Keratinocyte (primary cell): ENCODE results near the gene C2CD3. TPM values are rescaled to one million over a fixed set of nuclear protein-coding genes. Genes with fewer than 3 reads are reported as not detected.

Experiments used
- DNase-seq: peaks from one replicate; pipeline ENCODE4 v3.0.0-alpha.2; 2011; ENCODE audit warnings: low read depth, missing footprints, low spot score
- FAIRE-seq: peaks from 2 replicates; lab custom pipeline; 2011; peaks lifted over from hg19 to GRCh38; lab: Jason Lieb, UNC
- H2AFZ ChIP-seq: 2 replicates; pipeline ENCODE4 v1.6.0; 2012; ENCODE audit warnings: low read length, control low read depth, inconsistent platforms; ENCODE audit not compliant: control insufficient read depth
- H3K27ac ChIP-seq: 2 replicates; pipeline ENCODE4 v1.5.1; 2011; ENCODE audit warnings: low read length; ENCODE audit not compliant: control insufficient read depth, insufficient read depth
- H3K27me3 ChIP-seq: 3 replicates; pipeline ENCODE4 v1.6.0; 2011; ENCODE audit warnings: low read length; ENCODE audit not compliant: control insufficient read depth, insufficient read depth; ENCODE audit errors: extremely low read depth
- H3K36me3 ChIP-seq, 2 experiments: 2 replicates in 1 of 2; 3 replicates in 1 of 2; pipeline ENCODE4 v1.5.1; 2011; ENCODE audit warnings: low read length in 2 of 2, mild to moderate bottlenecking in 1 of 2; ENCODE audit not compliant: control insufficient read depth in 2 of 2, insufficient read depth in 2 of 2; ENCODE audit errors: extremely low read depth in 1 of 2
- H3K4me1 ChIP-seq: 3 replicates; pipeline ENCODE4 v1.5.1; 2011; ENCODE audit warnings: low read length; ENCODE audit not compliant: control insufficient read depth, insufficient read depth; ENCODE audit errors: extremely low read depth
- H3K4me2 ChIP-seq: 3 replicates; pipeline ENCODE4 v1.6.0; 2011; ENCODE audit warnings: low read depth, low read length; ENCODE audit not compliant: control insufficient read depth, insufficient read depth; ENCODE audit errors: extremely low read depth
- H3K4me3 ChIP-seq, 3 experiments: fragments of 200-600 bp in 1 of 3; sonication (generic) in 1 of 3; 2 replicates in 2 of 3; 3 replicates in 1 of 3; pipeline ENCODE4 v1.5.1; 2011 to 2016; ENCODE audit warnings: low read length in 3 of 3, mild to moderate bottlenecking in 3 of 3, control low read depth in 2 of 3, inconsistent platforms in 1 of 3, low read depth in 1 of 3, mixed read lengths in 1 of 3, mixed run types in 1 of 3, moderate library complexity in 1 of 3; ENCODE audit not compliant: control insufficient read depth in 2 of 3, insufficient read depth in 2 of 3; ENCODE audit errors: extremely low read depth in 1 of 3
- H3K79me2 ChIP-seq: 2 replicates; pipeline ENCODE4 v1.6.0; 2012; ENCODE audit warnings: low read length; ENCODE audit not compliant: control insufficient read depth, insufficient read depth
- H3K9ac ChIP-seq: 3 replicates; pipeline ENCODE4 v1.6.0; 2011; ENCODE audit warnings: low read length; ENCODE audit not compliant: control insufficient read depth, insufficient read depth; ENCODE audit errors: extremely low read depth
- H3K9me1 ChIP-seq: 3 replicates; pipeline ENCODE4 v1.6.0; 2011; ENCODE audit warnings: low read length; ENCODE audit not compliant: control insufficient read depth, insufficient read depth; ENCODE audit errors: extremely low read depth
- H3K9me3 ChIP-seq: 2 replicates; pipeline ENCODE4 v1.5.1; 2012; ENCODE audit warnings: low read depth, low read length; ENCODE audit not compliant: control insufficient read depth
- H4K20me1 ChIP-seq: 3 replicates; pipeline ENCODE4 v1.6.0; 2011; ENCODE audit warnings: low read length; ENCODE audit not compliant: control insufficient read depth, insufficient read depth; ENCODE audit errors: extremely low read depth
- EZH2 ChIP-seq: IDR thresholded peaks from one replicate; pipeline ENCODE4 v1.6.1; 2012; ENCODE audit warnings: inconsistent platforms, mild to moderate bottlenecking, low read length, moderate library complexity
- dilution Hi-C: fragments of 300-500 bp; cut with MboI; formaldehyde crosslinking; loops from one replicate; pipeline ENCODE4 v1.7.0; 2020; ENCODE audit warnings: low sequenced_read_pairs; ENCODE audit not compliant: extremely low pct_ligation_motif_present
- polyA plus RNA-seq, 5 experiments: library from polyadenylated mRNA; depleted of rRNA in 3 of 5; stranded (reverse) in 3 of 5; stranded (forward) in 1 of 5; unstranded in 1 of 5; fragments of >200 nt; gene quantifications; 1 replicate in 1 of 5; 2 replicates in 3 of 5; 3 replicates in 1 of 5; pipeline versions ENCODE4 v1.2.1 to v1.2.3, GENCODE V29; 2011 to 2012; ENCODE audit warnings: missing spikeins in 2 of 5, low read depth in 1 of 5, low replicate concordance in 1 of 5
- TF ChIP-seq, protein P1 (sequence below), 3 experiments: IDR thresholded peaks in 1 of 3; conservative IDR thresholded peaks in 1 of 3; optimal IDR thresholded peaks in 1 of 3; 2 replicates in 2 of 3; 3 replicates in 1 of 3; pipeline versions ENCODE3 to v1.5.1; 2011; ENCODE audit warnings: low read length in 3 of 3, mild to moderate bottlenecking in 3 of 3, moderate library complexity in 2 of 3, control low read depth in 1 of 3, inconsistent platforms in 1 of 3; ENCODE audit not compliant: insufficient read depth in 2 of 3; ENCODE audit errors: extremely low read depth in 1 of 3

The C2CD3 gene
- polyA plus RNA-seq, 1 donor (not counting 4 experiments of a cell fraction or from before 2014, with no cell fraction given): 9.8 TPM

DNA sequence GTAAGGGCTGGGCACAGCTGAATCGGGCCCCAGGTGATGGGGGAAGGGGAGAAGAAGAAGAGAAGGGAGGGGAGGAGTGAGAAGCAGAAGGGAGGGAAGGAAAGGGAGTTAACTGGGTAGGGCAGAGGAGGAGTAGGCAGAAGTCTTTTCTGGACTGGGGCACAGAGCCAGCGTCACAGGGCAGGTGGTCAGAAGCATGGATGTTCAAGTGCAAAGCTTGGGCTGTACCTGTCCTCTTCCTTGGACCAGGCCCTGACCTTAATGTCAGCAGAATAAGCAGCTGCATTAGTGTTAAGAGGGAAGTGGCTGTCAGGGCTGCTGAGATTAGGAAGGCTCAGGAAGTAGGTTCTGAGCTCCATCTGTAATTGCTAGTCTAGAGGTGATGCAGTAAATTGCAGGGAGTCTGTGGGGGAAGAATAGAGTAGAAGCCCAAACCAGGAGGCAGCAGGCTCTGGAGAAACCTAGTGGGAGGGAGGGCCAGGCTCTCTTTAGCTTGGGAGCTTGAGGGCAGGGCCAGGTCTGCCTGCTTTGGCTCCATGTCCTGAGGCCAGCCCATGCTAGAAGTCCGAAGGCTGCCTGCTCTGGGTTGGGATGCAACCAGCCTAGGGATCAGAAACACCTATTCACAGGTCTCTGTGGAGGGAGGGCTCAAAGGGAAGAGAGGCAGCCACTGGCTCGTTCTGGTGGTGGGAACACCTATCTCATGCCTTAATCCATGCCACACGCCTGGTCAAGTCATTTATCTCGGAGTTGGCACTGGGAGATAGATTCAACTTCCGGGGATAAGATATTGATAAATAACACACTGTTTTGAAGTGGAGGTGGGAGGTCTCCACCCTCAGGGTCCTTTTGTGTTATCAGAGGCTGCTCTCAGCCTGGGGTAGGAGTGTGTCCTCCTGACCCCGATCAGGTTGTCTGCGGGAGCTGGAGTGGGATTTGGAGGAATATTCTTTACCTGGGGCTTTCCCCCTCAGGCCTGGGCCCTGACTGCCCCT is 160.2 kb downstream of the C2CD3 start:
- Histone ChIP-seq H3K4me3 (no peak overlapping the region), H3K9me3 (no peaks in the 10 kb centered on the region), H3K36me3 (peaks cover 0 to 1% of the 10 kb centered on the region in 2 experiments), H3K27me3 (no peaks in the 10 kb centered on the region), H2AFZ (no peak overlapping the region), H3K9ac (no peak overlapping the region), H3K4me1 (no peaks in the 10 kb centered on the region), H4K20me1 (no peaks in the 10 kb centered on the region), H3K9me1 (no peaks in the 10 kb centered on the region), H3K27ac (no peak overlapping the region), H3K4me2 (no peak overlapping the region), H3K79me2 (no peaks in the 10 kb centered on the region)
- DNase-seq (no peak), FAIRE-seq (no peak)
- dilution Hi-C loops: no loop called here
- TF ChIP-seq EZH2: no peak
- TF ChIP-seq, protein P1, sequence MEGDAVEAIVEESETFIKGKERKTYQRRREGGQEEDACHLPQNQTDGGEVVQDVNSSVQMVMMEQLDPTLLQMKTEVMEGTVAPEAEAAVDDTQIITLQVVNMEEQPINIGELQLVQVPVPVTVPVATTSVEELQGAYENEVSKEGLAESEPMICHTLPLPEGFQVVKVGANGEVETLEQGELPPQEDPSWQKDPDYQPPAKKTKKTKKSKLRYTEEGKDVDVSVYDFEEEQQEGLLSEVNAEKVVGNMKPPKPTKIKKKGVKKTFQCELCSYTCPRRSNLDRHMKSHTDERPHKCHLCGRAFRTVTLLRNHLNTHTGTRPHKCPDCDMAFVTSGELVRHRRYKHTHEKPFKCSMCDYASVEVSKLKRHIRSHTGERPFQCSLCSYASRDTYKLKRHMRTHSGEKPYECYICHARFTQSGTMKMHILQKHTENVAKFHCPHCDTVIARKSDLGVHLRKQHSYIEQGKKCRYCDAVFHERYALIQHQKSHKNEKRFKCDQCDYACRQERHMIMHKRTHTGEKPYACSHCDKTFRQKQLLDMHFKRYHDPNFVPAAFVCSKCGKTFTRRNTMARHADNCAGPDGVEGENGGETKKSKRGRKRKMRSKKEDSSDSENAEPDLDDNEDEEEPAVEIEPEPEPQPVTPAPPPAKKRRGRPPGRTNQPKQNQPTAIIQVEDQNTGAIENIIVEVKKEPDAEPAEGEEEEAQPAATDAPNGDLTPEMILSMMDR (optimal IDR thresholded peaks at IDR 0.05 in 1 of 3, IDR thresholded peaks at IDR 0.05 in 1 of 3, conservative IDR thresholded peaks at IDR 0.05 in 1 of 3; ENCODE audit: extremely low read depth in 1 of 3, insufficient read depth in 2 of 3, low read length in 3 of 3): no peak

DNA sequence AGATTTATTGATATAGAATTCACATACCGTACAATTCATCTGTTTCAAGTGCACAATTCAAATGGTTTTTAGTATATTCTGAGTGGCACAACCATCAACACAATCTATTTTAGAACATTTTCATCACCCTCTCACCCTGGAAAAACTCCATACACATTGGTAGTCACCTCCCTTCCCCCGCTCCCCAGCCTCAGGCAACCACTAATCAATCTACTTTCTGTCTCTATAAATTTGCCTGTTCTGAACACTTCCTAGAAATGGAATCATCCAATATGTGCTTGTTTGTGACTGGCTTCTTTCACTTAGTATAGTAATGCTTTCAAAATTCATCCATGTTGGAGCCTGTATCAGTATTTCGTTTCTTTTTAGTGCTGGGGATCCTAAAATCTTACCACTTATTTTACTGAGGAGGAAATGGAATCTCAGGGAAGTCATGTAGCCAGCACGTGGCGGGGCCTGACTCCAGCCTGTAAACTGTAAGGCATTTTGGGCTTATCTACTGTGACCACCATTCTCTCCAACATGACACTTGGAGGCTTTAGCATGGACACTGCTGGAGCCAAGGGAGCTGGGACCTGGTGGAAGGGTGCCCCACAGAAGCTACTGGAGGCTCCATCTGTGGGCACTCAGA is 161.0 kb downstream of the C2CD3 start:
- Histone ChIP-seq H3K4me3 (no peak overlapping the region), H4K20me1 (no peaks in the 10 kb centered on the region), H2AFZ (no peak overlapping the region), H3K36me3 (peaks cover 0 to 1% of the 10 kb centered on the region in 2 experiments), H3K4me1 (no peaks in the 10 kb centered on the region), H3K27ac (no peak overlapping the region), H3K9me1 (no peaks in the 10 kb centered on the region), H3K9ac (no peak overlapping the region), H3K4me2 (no peak overlapping the region), H3K79me2 (no peaks in the 10 kb centered on the region), H3K9me3 (no peaks in the 10 kb centered on the region), H3K27me3 (no peaks in the 10 kb centered on the region)
- no peak for TF ChIP-seq EZH2
- TF ChIP-seq, protein P1 (optimal IDR thresholded peaks at IDR 0.05 in 1 of 3, IDR thresholded peaks at IDR 0.05 in 1 of 3, conservative IDR thresholded peaks at IDR 0.05 in 1 of 3; ENCODE audit: extremely low read depth in 1 of 3, insufficient read depth in 2 of 3, low read length in 3 of 3): no peak
- DNase-seq (no peak), FAIRE-seq (no peak)
- dilution Hi-C loops: no loop called here
